ENCODE results near the gene CSF3R.
"Not testable (repeated sequence)": the region's sequence is repeated elsewhere in the genome, so short reads cannot be mapped to it uniquely, and the experiment has no call there.

Gene CSF3R

DNA sequence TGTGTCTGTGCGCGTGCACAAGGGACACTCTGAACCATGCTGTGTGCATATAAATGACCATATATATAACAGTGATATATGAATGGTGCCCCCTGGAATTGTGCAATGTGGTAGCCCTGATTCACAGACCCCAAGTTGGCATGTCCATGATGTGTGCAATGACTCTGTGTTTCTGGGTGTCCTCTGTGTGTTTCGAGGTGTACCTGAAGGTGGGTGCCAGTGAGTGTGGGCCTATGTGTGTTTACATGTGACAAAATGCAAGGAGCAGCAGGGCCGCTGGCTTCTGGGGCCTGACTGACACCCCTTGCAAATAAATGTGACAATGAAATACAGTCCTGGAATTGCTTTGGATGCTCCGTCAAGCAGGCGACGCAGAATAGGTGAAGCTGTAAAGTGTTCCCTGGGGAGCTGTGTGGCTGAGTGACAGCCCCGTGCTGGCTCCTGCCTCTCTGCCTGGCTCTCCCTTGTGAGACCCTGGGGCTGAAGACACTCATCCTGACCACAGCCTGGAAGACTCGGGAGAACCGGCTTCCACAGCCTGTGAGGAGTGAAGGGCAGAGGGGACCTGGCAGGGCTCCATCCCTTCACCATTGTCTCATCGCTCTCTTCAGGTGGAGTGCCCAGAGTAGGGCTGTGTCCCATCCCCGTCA, 38.2 kb upstream of the CSF3R start:
- no peak for DNase-seq (ENCODE audit: low read depth in 1 of 2, low spot score in 1 of 2)
- TF ChIP-seq JUND (IDR thresholded peaks at IDR 0.05; ENCODE audit: low read depth): no peak
- in situ Hi-C loops (cut with HindIII; ENCODE audit: low pct_unique_long_range_greater_than_20kb, low sequenced_read_pairs): no loop called here

- DNase-seq (ENCODE audit: low read depth in 1 of 2, low spot score in 1 of 2): no peak
- in situ Hi-C loops (cut with HindIII; ENCODE audit: low pct_unique_long_range_greater_than_20kb, low sequenced_read_pairs): no loop called here
- no peak for TF ChIP-seq JUND (IDR thresholded peaks at IDR 0.05; ENCODE audit: low read depth)
These were observed 37.3 kb upstream of the CSF3R start for GRCh38 chr1:36520056-36520455.

DNA sequence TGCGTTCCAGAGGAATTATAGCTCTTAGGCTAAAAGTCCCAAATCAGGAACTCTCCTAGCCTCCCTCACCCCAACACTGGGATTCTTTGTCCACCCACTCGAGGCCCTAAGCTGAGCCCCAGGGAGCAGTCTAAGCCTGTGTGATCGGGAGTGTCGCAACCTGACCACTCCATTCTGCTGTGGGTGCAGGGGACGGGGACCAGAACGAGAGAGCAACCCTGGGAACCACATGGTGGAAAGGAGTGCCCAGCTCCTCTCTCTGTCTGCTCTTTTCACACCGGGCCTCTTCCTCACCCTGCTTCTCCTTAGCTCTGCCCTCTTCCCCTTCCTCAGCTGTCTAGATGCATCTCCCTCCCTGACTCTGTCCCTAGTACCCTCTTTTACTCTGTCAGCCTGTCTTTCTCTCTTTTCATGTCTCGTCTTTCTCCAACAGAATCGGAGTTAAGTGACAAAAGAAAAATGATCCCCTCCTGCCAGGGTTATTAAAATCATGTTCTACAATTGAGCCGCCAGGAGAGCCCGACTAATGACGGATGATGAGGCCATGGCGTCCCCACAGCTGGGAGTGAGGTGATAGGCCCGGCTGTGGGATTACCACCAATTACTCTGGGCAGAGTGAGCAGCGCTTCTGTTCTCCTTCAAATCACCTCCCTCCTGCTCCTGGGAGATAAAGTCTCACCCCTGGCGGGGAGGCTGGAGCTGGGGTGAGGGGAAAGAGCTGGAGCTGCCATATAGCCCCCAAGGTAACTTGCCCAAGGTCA, 34.5 kb upstream of the CSF3R start:
- no peak for DNase-seq (ENCODE audit: low read depth in 1 of 2, low spot score in 1 of 2)
- no peak for TF ChIP-seq JUND (IDR thresholded peaks at IDR 0.05; ENCODE audit: low read depth)
- in situ Hi-C loops (cut with HindIII; ENCODE audit: low pct_unique_long_range_greater_than_20kb, low sequenced_read_pairs): no loop called here

DNA sequence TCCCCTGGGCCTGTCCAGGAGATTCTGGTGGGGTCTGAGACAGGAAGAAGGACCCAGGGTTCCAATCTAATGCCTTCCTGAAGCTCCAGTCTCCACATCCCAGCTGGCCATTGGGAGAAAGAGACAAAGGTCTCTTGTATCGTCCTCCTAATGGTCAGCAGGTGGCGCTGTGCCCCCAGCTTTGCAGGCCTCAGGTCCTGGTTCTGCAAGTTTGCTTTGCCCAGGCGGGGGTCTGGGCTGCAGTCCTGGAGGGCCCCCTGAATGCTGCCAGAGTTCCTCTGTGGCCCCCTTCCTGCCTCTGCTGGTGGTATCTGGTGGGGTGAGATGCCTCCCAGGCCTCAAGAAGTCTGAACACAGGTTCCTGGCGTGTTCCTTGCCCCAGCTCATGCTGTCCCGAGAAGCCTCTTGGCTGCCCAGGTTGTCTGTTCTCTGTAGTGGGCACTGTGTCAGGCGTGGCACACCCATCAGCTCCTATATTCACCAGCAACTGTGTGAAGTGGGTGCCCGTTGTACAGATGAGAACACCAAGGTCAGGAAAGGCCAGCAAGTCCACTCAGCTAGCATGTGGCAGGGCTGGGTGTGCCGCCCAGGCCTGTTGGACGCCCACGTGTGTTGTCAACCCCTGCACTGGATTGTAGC, 33.8 kb upstream of the CSF3R start:
- TF ChIP-seq JUND (IDR thresholded peaks at IDR 0.05; ENCODE audit: low read depth): no peak
- peak; percentile 66 to 69 for DNase-seq (ENCODE audit: low read depth in 1 of 2, low spot score in 1 of 2)
- in situ Hi-C loops (cut with HindIII; ENCODE audit: low pct_unique_long_range_greater_than_20kb, low sequenced_read_pairs): no loop called here

DNA sequence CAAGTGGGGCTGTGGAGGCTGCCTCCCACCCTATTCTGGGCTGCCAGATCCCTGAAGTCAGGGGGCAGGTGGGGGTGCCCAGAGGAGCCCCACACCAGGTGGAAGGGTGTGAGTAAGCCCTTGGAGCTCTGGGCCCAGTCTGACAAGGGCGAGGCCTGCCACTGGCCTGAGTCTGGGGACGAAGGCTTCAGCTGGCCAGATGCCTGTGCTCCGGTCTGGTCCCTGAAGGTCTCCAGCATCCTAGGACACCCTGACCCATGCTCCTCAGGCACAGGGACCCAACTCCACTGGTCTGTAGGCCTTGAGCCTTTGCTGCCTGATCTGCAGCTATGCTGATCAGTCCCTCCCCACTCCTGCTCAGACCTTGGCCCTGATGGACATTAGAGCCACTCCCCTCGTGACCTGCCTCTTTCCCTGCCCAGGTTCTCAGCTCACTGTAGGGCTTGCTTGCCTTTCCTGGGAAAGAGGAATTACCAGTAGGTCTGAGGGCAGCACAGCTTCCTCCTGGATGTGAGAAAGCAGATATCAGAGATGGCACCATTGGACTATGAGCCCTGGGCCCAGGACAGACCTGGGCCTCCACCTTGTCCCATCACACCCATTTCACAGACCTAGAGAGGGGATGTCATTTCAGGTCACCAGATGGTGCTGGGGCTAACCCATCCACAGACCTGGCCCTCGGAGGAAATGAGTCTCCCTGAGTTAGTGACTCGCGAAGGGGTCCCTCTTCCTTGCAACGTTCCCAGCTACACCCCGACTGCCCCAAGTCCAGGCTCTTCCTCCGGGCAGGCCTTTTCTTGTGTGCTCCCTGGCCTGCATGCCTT, 32.8 kb upstream of the CSF3R start:
- DNase-seq (ENCODE audit: low read depth in 1 of 2, low spot score in 1 of 2): no peak
- in situ Hi-C loops (cut with HindIII; ENCODE audit: low pct_unique_long_range_greater_than_20kb, low sequenced_read_pairs): no loop called here
- no peak for TF ChIP-seq JUND (IDR thresholded peaks at IDR 0.05; ENCODE audit: low read depth)

- in situ Hi-C loops (cut with HindIII; ENCODE audit: low pct_unique_long_range_greater_than_20kb, low sequenced_read_pairs): no loop called here
- no peak for DNase-seq (ENCODE audit: low read depth in 1 of 2, low spot score in 1 of 2)
- TF ChIP-seq JUND (IDR thresholded peaks at IDR 0.05; ENCODE audit: low read depth): no peak
These were observed 31.8 kb upstream of the CSF3R start for GRCh38 chr1:36514501-36514900.

DNA sequence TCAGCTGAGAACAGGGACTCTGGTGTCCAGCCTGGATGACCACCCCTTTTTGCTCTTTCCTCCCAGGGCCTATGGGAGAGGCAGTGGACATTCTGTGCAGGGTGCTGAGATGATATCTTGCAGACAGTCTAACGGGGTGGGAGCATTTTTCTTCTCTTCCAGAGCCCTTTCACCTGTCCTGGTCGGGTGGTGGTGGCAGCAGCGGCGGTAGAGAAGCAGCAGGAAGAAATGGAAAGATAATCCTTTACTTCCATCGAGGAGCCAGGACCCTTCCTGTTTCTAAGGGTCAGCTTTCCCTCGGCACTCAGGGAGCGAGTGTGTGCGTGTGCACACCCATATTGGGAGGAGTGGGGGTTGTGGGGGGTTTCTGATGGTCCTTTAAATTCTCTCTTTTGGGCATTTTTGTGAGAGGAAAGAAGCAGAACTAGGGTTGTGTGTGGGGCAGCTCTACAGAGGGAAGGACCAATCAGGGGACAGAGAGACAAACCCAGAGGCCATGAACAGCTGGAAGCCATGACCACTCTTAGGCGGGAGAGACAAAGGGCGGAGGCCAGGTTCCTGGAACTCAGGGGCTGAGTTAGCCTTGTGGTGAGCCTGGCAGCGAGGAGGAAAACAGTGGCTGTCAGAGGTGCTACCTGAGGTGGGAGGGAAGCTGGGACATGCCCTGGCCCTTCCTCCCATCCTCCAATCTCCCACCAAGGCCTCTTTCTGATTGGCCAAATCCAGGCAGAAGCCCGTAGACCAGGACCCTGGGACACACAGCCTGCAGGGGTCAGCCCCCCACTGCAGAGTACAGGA, 31.2 kb upstream of the CSF3R start:
- in situ Hi-C loops (cut with HindIII; ENCODE audit: low pct_unique_long_range_greater_than_20kb, low sequenced_read_pairs): no loop called here
- DNase-seq (ENCODE audit: low read depth in 1 of 2, low spot score in 1 of 2): no peak
- no peak for TF ChIP-seq JUND (IDR thresholded peaks at IDR 0.05; ENCODE audit: low read depth)

DNA sequence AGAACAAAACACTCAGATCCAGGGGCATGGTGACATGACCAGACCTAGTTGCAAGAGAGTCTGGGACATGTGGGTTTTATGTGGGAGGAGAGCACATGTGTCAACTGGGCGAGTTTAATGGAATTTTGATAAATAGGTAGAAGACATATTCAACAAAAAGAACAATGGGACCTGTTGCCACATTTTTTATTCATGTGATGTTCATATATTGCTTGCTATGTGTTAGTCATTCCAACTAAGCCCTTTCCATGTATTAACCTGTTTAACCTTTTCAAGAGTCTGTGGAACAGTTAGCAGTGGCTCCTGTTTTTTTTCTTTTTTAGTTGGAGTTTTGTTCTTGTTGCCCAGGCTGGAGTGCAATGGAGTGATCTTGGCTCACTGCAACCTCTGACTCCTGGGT, 30.1 kb upstream of the CSF3R start:
- no peak for DNase-seq (ENCODE audit: low read depth in 1 of 2, low spot score in 1 of 2)
- in situ Hi-C loops (cut with HindIII; ENCODE audit: low pct_unique_long_range_greater_than_20kb, low sequenced_read_pairs): no loop called here
- no peak for TF ChIP-seq JUND (IDR thresholded peaks at IDR 0.05; ENCODE audit: low read depth)

GRCh38 chr1:36511804-36512798, 29.4 kb upstream of the CSF3R start:
- no peak for TF ChIP-seq JUND (IDR thresholded peaks at IDR 0.05; ENCODE audit: low read depth)
- no peak for DNase-seq (ENCODE audit: low read depth in 1 of 2, low spot score in 1 of 2)
- in situ Hi-C loops (cut with HindIII; ENCODE audit: low pct_unique_long_range_greater_than_20kb, low sequenced_read_pairs): no loop called here

DNA sequence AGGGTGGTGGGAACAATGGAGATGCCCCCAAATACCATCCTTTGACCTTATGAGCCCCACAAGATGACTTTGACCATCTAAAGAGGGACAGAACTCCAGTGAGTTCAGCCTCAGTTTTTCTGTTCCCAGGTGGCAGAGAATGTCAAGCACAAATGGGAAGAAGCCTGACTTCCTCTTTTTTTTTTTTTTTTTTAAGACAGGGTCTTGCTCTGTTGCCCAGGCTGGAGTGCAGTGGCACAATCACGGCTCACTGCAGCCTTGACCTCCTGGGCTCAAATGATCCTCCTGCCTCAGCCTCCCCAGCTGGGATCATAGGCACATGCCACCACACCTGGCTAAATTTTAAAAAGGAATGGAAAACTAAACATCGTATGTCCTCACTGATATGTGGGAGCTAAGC, 28.5 kb upstream of the CSF3R start:
- in situ Hi-C loops (cut with HindIII; ENCODE audit: low pct_unique_long_range_greater_than_20kb, low sequenced_read_pairs); DNase-seq (ENCODE audit: low read depth in 1 of 2, low spot score in 1 of 2): not testable (repeated sequence)

- DNase-seq (ENCODE audit: low read depth in 1 of 2, low spot score in 1 of 2): no peak
- no peak for TF ChIP-seq JUND (IDR thresholded peaks at IDR 0.05; ENCODE audit: low read depth)
- in situ Hi-C loops (cut with HindIII; ENCODE audit: low pct_unique_long_range_greater_than_20kb, low sequenced_read_pairs): no loop called here
These were observed 27.7 kb upstream of the CSF3R start for GRCh38 chr1:36510418-36510817.

Measured in T47D (cell line).